HepG2 (cell line): ENCODE measurements around the gene ZDHHC18. TPM values are rescaled to one million over a fixed set of nuclear protein-coding genes. Genes with fewer than 3 reads are reported as not detected.

Source experiments
- ATAC-seq: fragments of 200-7000 bp; cut with Tn5 transposase; 3 replicates; pipeline ENCODE4 v1.9.1; 2020; ENCODE audit warnings: mild to moderate bottlenecking, moderate library complexity
- BruUV-seq: library from RNA; stranded (reverse); fragments of 400-500 nt; replicated peaks from 2 replicates; lab custom pipeline; 2021; lab: Mats Ljungman, UMichigan
- CTCF ChIA-PET: fragments of 300-600 bp; formaldehyde crosslinking; extraction: SDS; loops from one replicate; lab custom pipeline; 2021; ENCODE audit warnings: low total read pairs, inconsistent platforms, low intra/inter-chr PET ratio; lab: Yijun Ruan, JAX
- POLR2A ChIA-PET: fragments of 350-600 bp; sonication (Branson Sonifier 250); formaldehyde crosslinking; loops from one replicate; lab custom pipeline; 2020; ENCODE audit warnings: antibody characterized with exemption, inconsistent platforms; lab: Yijun Ruan, JAX
- DNase-seq: peaks from one replicate; pipeline ENCODE4 v3.0.0-alpha.2; 2015; ENCODE audit warnings: low spot score
- FAIRE-seq: peaks from 3 replicates; lab custom pipeline; 2011; peaks lifted over from hg19 to GRCh38; lab: Jason Lieb, UNC
- H2AFZ ChIP-seq: one replicate; pipeline ENCODE4 v1.6.1; 2011; ENCODE audit warnings: low read length, inconsistent platforms
- H3K27ac ChIP-seq: fragments of 300-600 bp; 3 replicates; pipeline ENCODE4 v1.8.0; 2011; ENCODE audit warnings: mixed run types, mild to moderate bottlenecking, mixed read lengths, low read length, inconsistent platforms; ENCODE audit not compliant: insufficient read depth; ENCODE audit errors: extremely low read length
- H3K27me3 ChIP-seq, 2 experiments: fragments of 200-600 bp in 1 of 2; 2 replicates in 1 of 2; 3 replicates in 1 of 2; pipeline versions ENCODE4 v1.6.0 to v1.8.0; 2011; ENCODE audit warnings: low read length in 2 of 2, mild to moderate bottlenecking in 2 of 2, moderate library complexity in 2 of 2, inconsistent platforms in 1 of 2; ENCODE audit not compliant: insufficient read depth in 2 of 2, control insufficient read depth in 1 of 2
- H3K36me3 ChIP-seq, 2 experiments: fragments of 200-600 bp in 1 of 2; replicated peaks in 1 of 2; 2 replicates in 1 of 2; 3 replicates in 1 of 2; pipeline versions ENCODE4 v1.5.1 to v1.8.0; 2011; ENCODE audit warnings: low read length in 2 of 2, inconsistent platforms in 1 of 2; ENCODE audit not compliant: insufficient read depth in 2 of 2, control insufficient read depth in 1 of 2
- H3K4me1 ChIP-seq: 2 replicates; pipeline ENCODE4 v1.5.1; 2012; ENCODE audit warnings: low read length, inconsistent platforms; ENCODE audit not compliant: insufficient read depth
- H3K4me2 ChIP-seq: 2 replicates; pipeline ENCODE4 v1.6.0; 2011; ENCODE audit warnings: low read depth, low read length, inconsistent platforms
- H3K4me3 ChIP-seq, 3 experiments: fragments of 200-600 bp in 1 of 3; sonication (generic), shearing (Covaris generic) in 1 of 3; replicated peaks in 1 of 3; 2 replicates each; pipeline ENCODE4 v1.5.1; 2011 to 2016; ENCODE audit warnings: low read length in 3 of 3, inconsistent platforms in 2 of 3, low read depth in 2 of 3, mild to moderate bottlenecking in 2 of 3, control low read depth in 1 of 3, mixed read lengths in 1 of 3; ENCODE audit not compliant: insufficient read depth in 1 of 3
- H3K79me2 ChIP-seq: one replicate; pipeline ENCODE4 v1.6.1; 2011; ENCODE audit warnings: low read length, inconsistent platforms; ENCODE audit not compliant: insufficient read depth
- H3K9ac ChIP-seq: 2 replicates; pipeline ENCODE4 v1.6.0; 2011; ENCODE audit warnings: mild to moderate bottlenecking, low read depth, low read length, inconsistent platforms; ENCODE audit not compliant: insufficient read depth
- H3K9me3 ChIP-seq: 2 replicates; pipeline ENCODE4 v1.5.1; 2012; ENCODE audit warnings: mild to moderate bottlenecking, low read length
- H4K20me1 ChIP-seq: 2 replicates; pipeline ENCODE4 v1.6.0; 2011; ENCODE audit warnings: inconsistent platforms, mild to moderate bottlenecking, low read length, moderate library complexity; ENCODE audit not compliant: insufficient read depth
- DPF2 ChIP-seq: sonication (generic); formaldehyde crosslinking; IDR thresholded peaks from 2 replicates; pipeline ENCODE4 v1.4.0; 2020; ENCODE audit warnings: mild to moderate bottlenecking, low read depth, missing genetic modification reagents, borderline replicate concordance
- FIP1L1 ChIP-seq: fragments of 200-400 bp; formaldehyde crosslinking; IDR thresholded peaks from 2 replicates; pipeline ENCODE4 v1.6.1; 2018; ENCODE audit warnings: low read depth, mild to moderate bottlenecking, low read length, moderate library complexity, borderline replicate concordance; ENCODE audit not compliant: insufficient read depth
- NFKBIZ ChIP-seq: IDR thresholded peaks from 2 replicates; pipeline ENCODE4 v1.6.1; 2018; ENCODE audit warnings: missing genetic modification reagents, missing compliant biosample characterization
- PHF5A ChIP-seq: IDR thresholded peaks from one replicate; pipeline ENCODE4 v1.6.1; 2018; ENCODE audit warnings: low read depth, missing genetic modification reagents; ENCODE audit not compliant: unreplicated experiment
- RARG ChIP-seq: sonication (generic); formaldehyde crosslinking; IDR thresholded peaks from 2 replicates; pipeline ENCODE4 v1.4.0; 2020; ENCODE audit warnings: low read depth, mild to moderate bottlenecking, missing genetic modification reagents
- ZC3H4 ChIP-seq: sonication (generic); formaldehyde crosslinking; IDR thresholded peaks from 2 replicates; pipeline ENCODE4 v1.4.0; 2020; ENCODE audit warnings: missing genetic modification reagents, borderline replicate concordance
- ZNF17 ChIP-seq: sonication (generic); formaldehyde crosslinking; IDR thresholded peaks from 2 replicates; pipeline ENCODE4 v1.5.0; 2020; ENCODE audit warnings: mild to moderate bottlenecking, missing genetic modification reagents
- ZNF563 ChIP-seq: sonication (generic); formaldehyde crosslinking; IDR thresholded peaks from 2 replicates; pipeline ENCODE4 v1.8.0; 2022; ENCODE audit warnings: mild to moderate bottlenecking, moderate library complexity, missing genetic modification reagents
- ZNF572 ChIP-seq: sonication (generic); formaldehyde crosslinking; IDR thresholded peaks from 2 replicates; pipeline ENCODE4 v1.5.1; 2020; ENCODE audit warnings: mild to moderate bottlenecking, missing genetic modification reagents
- ZNF883 ChIP-seq: sonication (generic); formaldehyde crosslinking; IDR thresholded peaks from 2 replicates; pipeline ENCODE4 v1.5.1; 2020; ENCODE audit warnings: mild to moderate bottlenecking, missing genetic modification reagents; ENCODE audit errors: not compliant biosample characterization
- WGBS: methylation state at CpG from one replicate; pipeline ENCODE4 v1.1.6; 2017; ENCODE audit warnings: low lambda C conversion rate; 5-methylcytosine and 5-hydroxymethylcytosine counted together
- in situ Hi-C: cut with HindIII; loops from 2 replicates; pipeline ENCODE4 v1.10.0; 2017; ENCODE audit warnings: low pct_unique_long_range_greater_than_20kb; ENCODE audit not compliant: extremely low pct_ligation_motif_present
- intact Hi-C: fragments of 100-400 bp; cut with micrococcal nuclease; formaldehyde crosslinking; loops from one replicate; pipeline ENCODE4 v1.10.0; 2022; ENCODE audit not compliant: unreplicated experiment
- polyA plus RNA-seq, 8 experiments: library from polyadenylated mRNA; depleted of rRNA in 3 of 8; stranded (reverse) in 7 of 8; unstranded in 1 of 8; fragments of >200 nt; fragmentation: Illumina TruSeq in 4 of 8; extraction: Trizol in 4 of 8; gene quantifications; 2 replicates each; pipeline versions ENCODE4 v1.2.1 to v1.2.3, GENCODE V29; 2011 to 2016; ENCODE audit warnings: low read depth in 4 of 8, missing spikeins in 1 of 8, mixed read lengths in 1 of 8; ENCODE audit not compliant: insufficient read depth in 1 of 8
- total RNA-seq, 5 experiments: library from RNA; depleted of rRNA; stranded (reverse); fragments of >200 nt; fragmentation: Illumina TruSeq; extraction: Trizol; gene quantifications; 2 replicates each; pipeline ENCODE4 v1.2.3, GENCODE V29; 2016; ENCODE audit warnings: low read depth in 1 of 5
- TF ChIP-seq, protein P1 (sequence below): IDR thresholded peaks from 2 replicates; pipeline ENCODE4 v1.6.1; 2016; ENCODE audit warnings: control low read depth
- TF ChIP-seq, protein P2 (sequence below): sonication (generic); formaldehyde crosslinking; IDR thresholded peaks from 2 replicates; pipeline ENCODE4 v1.5.0; 2020; ENCODE audit warnings: mild to moderate bottlenecking, missing genetic modification reagents, borderline replicate concordance

Gene ZDHHC18
- total and polyA plus RNA-seq, 2 of the 13 experiments (the other 11 are each of a cell fraction or from before 2014, with no cell fraction given): 13.2 to 35.3 TPM

DNA sequence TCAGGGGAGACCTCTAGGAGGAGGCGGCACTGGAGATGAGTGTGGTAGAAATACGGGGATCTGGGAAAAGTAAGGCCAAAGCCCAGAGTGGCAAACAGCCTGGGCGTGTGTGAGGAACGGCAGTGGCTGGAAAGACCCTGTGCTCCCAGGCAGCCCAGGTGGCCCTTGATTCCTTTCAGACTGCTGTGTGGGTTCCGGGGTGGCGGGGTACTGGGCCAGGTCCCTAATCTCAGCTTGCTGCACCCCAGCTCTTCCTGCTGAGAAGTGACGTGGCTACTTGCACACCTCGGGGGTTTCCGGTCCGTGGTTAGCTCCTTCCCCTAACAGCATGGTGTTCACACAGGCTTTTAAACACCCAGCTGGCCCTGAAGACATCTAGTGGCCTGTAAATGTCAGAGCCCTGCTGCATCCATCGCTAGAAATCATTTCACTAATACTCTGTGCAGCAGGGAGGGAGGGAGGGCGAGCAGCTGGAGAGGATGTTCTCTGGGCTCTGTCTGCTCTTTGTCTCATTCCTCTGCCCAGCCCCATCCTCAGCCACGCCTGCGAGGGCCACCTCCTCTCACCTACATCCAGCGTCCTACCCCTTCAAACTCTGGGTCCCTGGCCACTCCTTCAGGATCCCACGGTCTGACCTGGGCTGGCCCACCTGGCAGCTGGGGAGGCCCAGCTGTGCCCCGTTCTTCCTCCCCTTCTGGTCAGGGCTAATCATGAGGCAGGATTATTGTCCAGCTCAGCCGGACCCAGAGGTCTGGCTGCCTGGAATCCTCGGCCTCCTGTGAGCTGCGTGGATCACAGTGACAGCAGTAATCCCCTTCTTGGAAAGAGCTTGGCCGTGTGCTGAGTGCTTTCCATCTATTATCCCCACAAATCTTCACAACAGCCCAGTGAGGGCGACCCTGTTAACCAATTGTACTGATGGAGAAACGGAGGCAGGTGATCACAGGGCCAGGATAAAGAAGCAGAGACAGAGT, 7.2 kb downstream of the ZDHHC18 start:
- 93% methylated on average over 19 of the region's 23 CpGs for WGBS
- Histone ChIP-seq H3K4me1 (peaks cover 43% of the 10 kb centered on the region), H3K36me3 (peaks cover 8 to 33% of the 10 kb centered on the region in 2 experiments), H3K27me3 (no peaks in the 10 kb centered on the region), H3K4me2 (no peak overlapping the region), H3K4me3 (no peak overlapping the region), H4K20me1 (peaks cover 4% of the 10 kb centered on the region; the same call in 1 of the 2 replicates), H3K27ac (no peak overlapping the region), H2AFZ (no peak overlapping the region), H3K79me2 (peaks cover 13% of the 10 kb centered on the region), H3K9ac (no peak overlapping the region), H3K9me3 (no peaks in the 10 kb centered on the region)
- FAIRE-seq (no peak), DNase-seq (no peak), ATAC-seq (no peak)
- intact Hi-C loops: no loop called here
- CTCF ChIA-PET: no interaction called here
- POLR2A ChIA-PET: interaction anchor here (1.1 kb wide), 1 partner anchor 104 kb away, joined by 3 read pairs; no protein-coding TSS in a partner anchor
- in situ Hi-C loops: no loop called here
- no TSS peak for BruUV-seq
- TF ChIP-seq ZNF563 (CRISPR knock-in tag) (no peak), FIP1L1 (no peak), ZNF572 (CRISPR knock-in tag) (no peak), NFKBIZ (CRISPR knock-in tag) (no peak), PHF5A (no peak), ZNF883 (no peak), RARG (CRISPR knock-in tag) (no peak), ZC3H4 (CRISPR knock-in tag) (no peak), DPF2 (CRISPR knock-in tag) (no peak), ZNF17 (CRISPR knock-in tag) (no peak)
- TF ChIP-seq, protein P1, sequence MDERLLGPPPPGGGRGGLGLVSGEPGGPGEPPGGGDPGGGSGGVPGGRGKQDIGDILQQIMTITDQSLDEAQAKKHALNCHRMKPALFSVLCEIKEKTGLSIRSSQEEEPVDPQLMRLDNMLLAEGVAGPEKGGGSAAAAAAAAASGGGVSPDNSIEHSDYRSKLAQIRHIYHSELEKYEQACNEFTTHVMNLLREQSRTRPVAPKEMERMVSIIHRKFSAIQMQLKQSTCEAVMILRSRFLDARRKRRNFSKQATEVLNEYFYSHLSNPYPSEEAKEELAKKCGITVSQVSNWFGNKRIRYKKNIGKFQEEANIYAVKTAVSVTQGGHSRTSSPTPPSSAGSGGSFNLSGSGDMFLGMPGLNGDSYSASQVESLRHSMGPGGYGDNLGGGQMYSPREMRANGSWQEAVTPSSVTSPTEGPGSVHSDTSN (CRISPR knock-in tag): no peak
- TF ChIP-seq, protein P2, sequence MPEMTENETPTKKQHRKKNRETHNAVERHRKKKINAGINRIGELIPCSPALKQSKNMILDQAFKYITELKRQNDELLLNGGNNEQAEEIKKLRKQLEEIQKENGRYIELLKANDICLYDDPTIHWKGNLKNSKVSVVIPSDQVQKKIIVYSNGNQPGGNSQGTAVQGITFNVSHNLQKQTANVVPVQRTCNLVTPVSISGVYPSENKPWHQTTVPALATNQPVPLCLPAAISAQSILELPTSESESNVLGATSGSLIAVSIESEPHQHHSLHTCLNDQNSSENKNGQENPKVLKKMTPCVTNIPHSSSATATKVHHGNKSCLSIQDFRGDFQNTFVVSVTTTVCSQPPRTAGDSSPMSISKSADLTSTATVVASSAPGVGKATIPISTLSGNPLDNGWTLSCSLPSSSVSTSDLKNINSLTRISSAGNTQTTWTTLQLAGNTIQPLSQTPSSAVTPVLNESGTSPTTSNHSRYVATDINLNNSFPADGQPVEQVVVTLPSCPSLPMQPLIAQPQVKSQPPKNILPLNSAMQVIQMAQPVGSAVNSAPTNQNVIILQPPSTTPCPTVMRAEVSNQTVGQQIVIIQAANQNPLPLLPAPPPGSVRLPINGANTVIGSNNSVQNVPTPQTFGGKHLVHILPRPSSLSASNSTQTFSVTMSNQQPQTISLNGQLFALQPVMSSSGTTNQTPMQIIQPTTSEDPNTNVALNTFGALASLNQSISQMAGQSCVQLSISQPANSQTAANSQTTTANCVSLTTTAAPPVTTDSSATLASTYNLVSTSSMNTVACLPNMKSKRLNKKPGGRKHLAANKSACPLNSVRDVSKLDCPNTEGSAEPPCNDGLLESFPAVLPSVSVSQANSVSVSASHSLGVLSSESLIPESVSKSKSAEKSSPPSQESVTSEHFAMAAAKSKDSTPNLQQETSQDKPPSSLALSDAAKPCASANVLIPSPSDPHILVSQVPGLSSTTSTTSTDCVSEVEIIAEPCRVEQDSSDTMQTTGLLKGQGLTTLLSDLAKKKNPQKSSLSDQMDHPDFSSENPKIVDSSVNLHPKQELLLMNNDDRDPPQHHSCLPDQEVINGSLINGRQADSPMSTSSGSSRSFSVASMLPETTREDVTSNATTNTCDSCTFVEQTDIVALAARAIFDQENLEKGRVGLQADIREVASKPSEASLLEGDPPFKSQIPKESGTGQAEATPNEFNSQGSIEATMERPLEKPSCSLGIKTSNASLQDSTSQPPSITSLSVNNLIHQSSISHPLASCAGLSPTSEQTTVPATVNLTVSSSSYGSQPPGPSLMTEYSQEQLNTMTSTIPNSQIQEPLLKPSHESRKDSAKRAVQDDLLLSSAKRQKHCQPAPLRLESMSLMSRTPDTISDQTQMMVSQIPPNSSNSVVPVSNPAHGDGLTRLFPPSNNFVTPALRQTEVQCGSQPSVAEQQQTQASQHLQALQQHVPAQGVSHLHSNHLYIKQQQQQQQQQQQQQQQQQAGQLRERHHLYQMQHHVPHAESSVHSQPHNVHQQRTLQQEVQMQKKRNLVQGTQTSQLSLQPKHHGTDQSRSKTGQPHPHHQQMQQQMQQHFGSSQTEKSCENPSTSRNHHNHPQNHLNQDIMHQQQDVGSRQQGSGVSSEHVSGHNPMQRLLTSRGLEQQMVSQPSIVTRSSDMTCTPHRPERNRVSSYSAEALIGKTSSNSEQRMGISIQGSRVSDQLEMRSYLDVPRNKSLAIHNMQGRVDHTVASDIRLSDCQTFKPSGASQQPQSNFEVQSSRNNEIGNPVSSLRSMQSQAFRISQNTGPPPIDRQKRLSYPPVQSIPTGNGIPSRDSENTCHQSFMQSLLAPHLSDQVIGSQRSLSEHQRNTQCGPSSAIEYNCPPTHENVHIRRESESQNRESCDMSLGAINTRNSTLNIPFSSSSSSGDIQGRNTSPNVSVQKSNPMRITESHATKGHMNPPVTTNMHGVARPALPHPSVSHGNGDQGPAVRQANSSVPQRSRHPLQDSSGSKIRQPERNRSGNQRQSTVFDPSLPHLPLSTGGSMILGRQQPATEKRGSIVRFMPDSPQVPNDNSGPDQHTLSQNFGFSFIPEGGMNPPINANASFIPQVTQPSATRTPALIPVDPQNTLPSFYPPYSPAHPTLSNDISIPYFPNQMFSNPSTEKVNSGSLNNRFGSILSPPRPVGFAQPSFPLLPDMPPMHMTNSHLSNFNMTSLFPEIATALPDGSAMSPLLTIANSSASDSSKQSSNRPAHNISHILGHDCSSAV: no peak
